ENCODE data around the gene INO80E. TPM values are rescaled to one million over a fixed set of nuclear protein-coding genes. Genes with fewer than 3 reads are reported as not detected.
"Not testable (repeated sequence)": the region's sequence is repeated elsewhere in the genome, so short reads cannot be mapped to it uniquely, and the experiment has no call there.

The INO80E gene
- total and polyA plus RNA-seq, 12 donors = 23.2 to 80.4 (median 31.1) TPM

DNA sequence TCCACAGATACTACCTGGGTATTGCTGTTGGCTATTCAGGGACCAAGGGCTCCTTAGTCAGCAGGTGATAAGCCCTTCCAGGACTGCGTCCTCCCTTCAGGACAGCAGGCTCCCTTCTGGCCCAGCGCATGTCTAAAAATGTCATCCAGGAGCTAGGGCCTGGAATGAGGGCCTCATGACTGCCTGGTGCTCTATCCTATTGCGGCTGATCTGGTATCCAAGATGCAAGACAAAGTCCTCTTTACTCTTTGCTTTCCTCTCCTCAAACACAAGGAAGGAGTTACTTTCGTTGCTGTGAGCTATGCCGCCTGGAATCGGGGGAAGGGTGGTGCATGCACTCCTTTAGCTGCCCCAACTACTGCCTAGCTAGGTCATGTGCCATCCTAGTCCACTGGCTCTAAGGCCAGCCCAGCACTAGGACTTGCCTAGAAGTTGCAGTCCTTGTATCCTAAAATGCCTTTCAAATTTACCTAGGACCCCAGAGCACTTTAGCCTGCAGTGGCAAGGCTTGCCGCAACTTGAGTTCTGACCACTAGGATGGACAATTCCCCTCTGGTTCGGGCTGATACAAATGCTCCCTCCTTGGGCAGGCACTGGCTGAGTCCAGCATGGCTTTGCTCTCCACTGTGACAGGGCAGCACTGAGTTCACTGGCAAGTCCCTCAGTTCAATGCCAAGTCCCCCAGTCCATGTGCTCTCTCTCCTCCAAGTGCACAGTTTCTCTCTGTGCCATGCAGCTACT lies 44.2 kb upstream of the INO80E start:
- intact Hi-C loops (cut with DNase I) = no loop called here
- no peak for TF ChIP-seq CTCF (IDR thresholded peaks at IDR 0.05)
- Histone ChIP-seq H3K27me3 (peaks cover 0 to 4% (median 0%) of the 10 kb centered on the region in 7 donors), H3K4me1 (no peaks in the 10 kb centered on the region), H3K27ac (no peak overlapping the region), H3K36me3 (no peaks in the 10 kb centered on the region), H3K9me3 (peaks cover 0 to 11% (median 0%) of the 10 kb centered on the region in 11 donors), H3K4me3 (no peak overlapping the region)
- 82 to 83% methylated on average over 8 of the region's 8 CpGs for WGBS, 2 donors
- ATAC-seq = no peak
- no peak for DNase-seq

GRCh38 chr16:29958756-29959155 lies 37.3 kb upstream of the INO80E start:
- Histone ChIP-seq H3K9me3 (no peaks in the 10 kb centered on the region), H3K27me3 (peaks cover 0 to 4% (median 0%) of the 10 kb centered on the region in 7 donors), H3K27ac (no peak overlapping the region), H3K4me1 (peaks cover 0 to 22% (median 17%) of the 10 kb centered on the region in 9 donors), H3K4me3 (no peak overlapping the region), H3K36me3 (peaks cover 0 to 6% (median 0%) of the 10 kb centered on the region in 9 donors)
- ATAC-seq = no peak
- TF ChIP-seq CTCF (IDR thresholded peaks at IDR 0.05) = no peak
- intact Hi-C loops (cut with DNase I) = no loop called here
- DNase-seq = no peak
- 93 to 94% methylated on average over 5 of the region's 5 CpGs for WGBS, 2 donors

DNA sequence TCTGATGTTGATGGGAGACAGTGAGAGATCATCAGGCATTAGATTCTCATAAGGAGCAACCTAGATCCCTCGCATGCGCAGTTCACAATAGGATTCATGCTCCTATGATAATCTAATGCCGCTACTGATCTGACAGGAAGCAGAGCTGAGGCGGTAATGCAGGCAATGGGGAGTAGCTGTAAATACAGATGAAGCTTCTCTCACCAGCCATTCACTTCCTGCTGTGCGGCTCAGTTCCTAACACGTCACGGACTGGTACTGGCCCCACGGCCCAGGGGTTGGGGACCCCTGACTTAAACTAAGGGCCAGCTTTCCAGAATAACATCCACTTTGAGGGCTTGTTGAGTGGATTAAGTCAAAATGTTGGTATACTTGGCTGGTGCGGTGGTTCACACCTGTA lies 36.7 kb upstream of the INO80E start:
- peaks cover 0 to 4% (median 0%) of the 10 kb centered on the region in 7 donors for H3K27me3 ChIP-seq
- intact Hi-C loops (cut with DNase I) = no loop called here
- ATAC-seq (no peak), DNase-seq (no peak)
- H3K36me3 ChIP-seq = peaks cover 0 to 12% (median 0%) of the 10 kb centered on the region in 9 donors
- H3K4me1 ChIP-seq = peaks cover 0 to 27% (median 18%) of the 10 kb centered on the region in 9 donors
- no peak overlapping the region for H3K27ac ChIP-seq
- 81 to 85% methylated on average over 9 of the region's 9 CpGs for WGBS, 2 donors
- no peaks in the 10 kb centered on the region for H3K9me3 ChIP-seq
- no peak overlapping the region for H3K4me3 ChIP-seq
- no peak for TF ChIP-seq CTCF (IDR thresholded peaks at IDR 0.05)

DNA sequence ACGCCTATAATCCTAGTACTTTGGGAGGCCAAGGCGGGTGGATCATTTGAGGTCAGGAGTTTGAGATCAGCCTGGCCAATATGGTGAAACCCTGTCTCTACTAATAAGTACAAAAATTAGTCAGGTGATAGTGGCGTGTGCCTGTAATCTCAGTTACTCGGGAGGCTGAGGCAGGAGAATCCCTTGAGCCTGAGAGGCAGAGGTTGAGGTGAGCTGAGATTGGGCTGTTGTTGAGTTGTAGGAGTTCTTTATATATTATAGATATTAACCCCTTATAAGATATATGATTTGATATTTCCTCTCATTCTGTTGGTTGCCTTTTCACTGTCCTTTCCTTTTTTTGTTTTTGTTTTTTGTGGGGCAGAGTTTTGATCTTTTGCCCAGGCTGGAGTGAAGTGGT lies 36.2 kb upstream of the INO80E start:
- intact Hi-C loops (cut with DNase I) = loop anchor here in 5 of 10 donors (5.0 to 10.0 kb wide), 4 partner anchors 33 to 145 kb away; partner anchors contain the start of genes HIRIP3 (in 3 of the 5), INO80E (in 3 of the 5), KCTD13 (in 2 of the 5) and CDIPT (in 1 of the 5)
- not testable (repeated sequence) for ATAC-seq, H3K27ac ChIP-seq, H3K9me3 ChIP-seq, H3K4me3 ChIP-seq, H3K27me3 ChIP-seq, DNase-seq
- WGBS, 2 donors = 94 to 95% methylated on average over 4 of the region's 4 CpGs
- peaks cover 0 to 32% (median 20%) of the 10 kb centered on the region in 9 donors for H3K4me1 ChIP-seq
- peaks cover 0 to 17% (median 0%) of the 10 kb centered on the region in 9 donors for H3K36me3 ChIP-seq
